Ishikawa (cell line): ENCODE data around the gene SGK1.

ENCODE experiments used
- CEBPB ChIP-seq: IDR thresholded peaks from 2 replicates; pipeline ENCODE4 v1.6.1; 2012
- CREB1 ChIP-seq: IDR thresholded peaks from 2 replicates; pipeline ENCODE4 v1.6.1; 2012; ENCODE audit warnings: low read depth
- EGR1 ChIP-seq: IDR thresholded peaks from 2 replicates; pipeline ENCODE4 v1.6.1; 2012
- EP300 ChIP-seq: IDR thresholded peaks from 2 replicates; pipeline ENCODE4 v1.6.1; 2012; ENCODE audit warnings: borderline replicate concordance
- FOXM1 ChIP-seq: IDR thresholded peaks from 2 replicates; pipeline ENCODE4 v1.6.1; 2012; ENCODE audit warnings: low read depth, borderline replicate concordance
- NFIC ChIP-seq: IDR thresholded peaks from 2 replicates; pipeline ENCODE4 v1.6.1; 2012
- RAD21 ChIP-seq: IDR thresholded peaks from 2 replicates; pipeline ENCODE4 v1.6.1; 2012; ENCODE audit warnings: low read depth
- TAF1 ChIP-seq: IDR thresholded peaks from 2 replicates; pipeline ENCODE4 v1.6.1; 2012; ENCODE audit warnings: low read depth, mild to moderate bottlenecking
- TCF12 ChIP-seq: IDR thresholded peaks from 2 replicates; pipeline ENCODE4 v1.6.1; 2012; ENCODE audit warnings: low read depth
- TEAD4 ChIP-seq: IDR thresholded peaks from 2 replicates; pipeline ENCODE4 v1.6.1; 2012
- USF1 ChIP-seq: IDR thresholded peaks from 2 replicates; pipeline ENCODE4 v1.6.1; 2012
- YY1 ChIP-seq: IDR thresholded peaks from 2 replicates; pipeline ENCODE4 v1.6.1; 2012; ENCODE audit warnings: low read depth
- ZBTB7A ChIP-seq: IDR thresholded peaks from 2 replicates; pipeline ENCODE4 v1.6.1; 2012; ENCODE audit warnings: low read depth
- TF ChIP-seq, protein P1 (sequence below): IDR thresholded peaks from 2 replicates; pipeline ENCODE4 v1.6.1; 2012
- TF ChIP-seq, protein P2 (sequence below): IDR thresholded peaks from 2 replicates; pipeline ENCODE4 v1.6.1; 2012; ENCODE audit warnings: low read depth, mild to moderate bottlenecking

The SGK1 gene

GRCh38 chr6:134347885-134348805 lies 30.2 kb upstream of the SGK1 start:
- TF ChIP-seq CREB1 (no peak), TAF1 (no peak), EP300 (no peak), YY1 (no peak), CEBPB (no peak), NFIC (no peak), FOXM1 (no peak), EGR1 (no peak), USF1 (no peak), TEAD4 (no peak)
- TF ChIP-seq, protein P1, sequence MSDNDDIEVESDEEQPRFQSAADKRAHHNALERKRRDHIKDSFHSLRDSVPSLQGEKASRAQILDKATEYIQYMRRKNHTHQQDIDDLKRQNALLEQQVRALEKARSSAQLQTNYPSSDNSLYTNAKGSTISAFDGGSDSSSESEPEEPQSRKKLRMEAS, result no peak

GRCh38 chr6:134346932-134347545 lies 29.1 kb upstream of the SGK1 start:
- TF ChIP-seq FOXM1 (no peak), ZBTB7A (no peak), NFIC (no peak), TEAD4 (no peak), USF1 (no peak), YY1 (no peak), RAD21 (no peak), EGR1 (no peak), CREB1 (no peak), EP300 (no peak), TAF1 (no peak), CEBPB (no peak), TCF12 (no peak)
- TF ChIP-seq, protein P1, result no peak
- TF ChIP-seq, protein P2, sequence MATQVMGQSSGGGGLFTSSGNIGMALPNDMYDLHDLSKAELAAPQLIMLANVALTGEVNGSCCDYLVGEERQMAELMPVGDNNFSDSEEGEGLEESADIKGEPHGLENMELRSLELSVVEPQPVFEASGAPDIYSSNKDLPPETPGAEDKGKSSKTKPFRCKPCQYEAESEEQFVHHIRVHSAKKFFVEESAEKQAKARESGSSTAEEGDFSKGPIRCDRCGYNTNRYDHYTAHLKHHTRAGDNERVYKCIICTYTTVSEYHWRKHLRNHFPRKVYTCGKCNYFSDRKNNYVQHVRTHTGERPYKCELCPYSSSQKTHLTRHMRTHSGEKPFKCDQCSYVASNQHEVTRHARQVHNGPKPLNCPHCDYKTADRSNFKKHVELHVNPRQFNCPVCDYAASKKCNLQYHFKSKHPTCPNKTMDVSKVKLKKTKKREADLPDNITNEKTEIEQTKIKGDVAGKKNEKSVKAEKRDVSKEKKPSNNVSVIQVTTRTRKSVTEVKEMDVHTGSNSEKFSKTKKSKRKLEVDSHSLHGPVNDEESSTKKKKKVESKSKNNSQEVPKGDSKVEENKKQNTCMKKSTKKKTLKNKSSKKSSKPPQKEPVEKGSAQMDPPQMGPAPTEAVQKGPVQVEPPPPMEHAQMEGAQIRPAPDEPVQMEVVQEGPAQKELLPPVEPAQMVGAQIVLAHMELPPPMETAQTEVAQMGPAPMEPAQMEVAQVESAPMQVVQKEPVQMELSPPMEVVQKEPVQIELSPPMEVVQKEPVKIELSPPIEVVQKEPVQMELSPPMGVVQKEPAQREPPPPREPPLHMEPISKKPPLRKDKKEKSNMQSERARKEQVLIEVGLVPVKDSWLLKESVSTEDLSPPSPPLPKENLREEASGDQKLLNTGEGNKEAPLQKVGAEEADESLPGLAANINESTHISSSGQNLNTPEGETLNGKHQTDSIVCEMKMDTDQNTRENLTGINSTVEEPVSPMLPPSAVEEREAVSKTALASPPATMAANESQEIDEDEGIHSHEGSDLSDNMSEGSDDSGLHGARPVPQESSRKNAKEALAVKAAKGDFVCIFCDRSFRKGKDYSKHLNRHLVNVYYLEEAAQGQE, result no peak

DNA sequence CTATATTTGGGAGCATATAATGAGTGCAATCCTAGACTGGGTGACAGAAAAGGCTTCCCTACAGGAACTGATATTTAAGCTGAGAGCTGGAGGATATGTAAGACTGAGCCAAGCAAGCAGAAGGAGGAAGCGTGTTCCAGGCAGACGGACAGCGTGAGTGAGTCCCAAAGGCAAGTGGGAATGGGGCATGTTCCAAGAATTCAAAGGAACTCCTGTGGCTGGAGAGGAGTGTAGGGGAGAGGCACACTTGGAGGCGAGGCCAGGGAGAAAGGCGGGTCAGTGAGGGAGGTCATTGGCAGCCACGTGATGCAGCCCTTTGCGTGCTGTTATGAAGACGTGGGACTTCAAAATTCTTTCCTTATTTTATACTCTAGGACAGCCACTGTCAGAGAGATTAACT lies 27.9 kb upstream of the SGK1 start:
- TF ChIP-seq USF1, result no peak
- no peak for TF ChIP-seq CEBPB
- TF ChIP-seq RAD21, result no peak
- TF ChIP-seq EP300, result no peak
- TF ChIP-seq FOXM1, result no peak
- no peak for TF ChIP-seq YY1
- TF ChIP-seq EGR1, result no peak
- TF ChIP-seq TEAD4, result no peak
- TF ChIP-seq, protein P1, result no peak
- TF ChIP-seq, protein P2, result no peak
- TF ChIP-seq NFIC, result no peak
- TF ChIP-seq CREB1, result no peak
- TF ChIP-seq ZBTB7A, result no peak

- TF ChIP-seq CEBPB (no peak), TAF1 (no peak), NFIC (no peak), CREB1 (no peak), YY1 (no peak), EGR1 (no peak)
- TF ChIP-seq, protein P1, result no peak
- TF ChIP-seq, protein P2, result no peak
These were observed 25.2 kb upstream of the SGK1 start for GRCh38 chr6:134343066-134343465.
